ENCODE data around the gene LOC128125822.
"Not testable (repeated sequence)": the region's sequence is repeated elsewhere in the genome, so short reads cannot be mapped to it uniquely, and the experiment has no call there.

Gene LOC128125822

GRCh38 chr6:63582579-63583231 lies 10.4 kb downstream of the LOC128125822 start:
- Histone ChIP-seq H3K27me3 (no peaks in the 10 kb centered on the region), H3K4me3 (no peak overlapping the region), H3K27ac (no peak overlapping the region), H3K36me3 (peaks cover 6 to 47% of the 10 kb centered on the region in 2 donors), H3K4me1 (no peaks in the 10 kb centered on the region), H3K9me3 (no peaks in the 10 kb centered on the region)
- TF ChIP-seq, protein P1, sequence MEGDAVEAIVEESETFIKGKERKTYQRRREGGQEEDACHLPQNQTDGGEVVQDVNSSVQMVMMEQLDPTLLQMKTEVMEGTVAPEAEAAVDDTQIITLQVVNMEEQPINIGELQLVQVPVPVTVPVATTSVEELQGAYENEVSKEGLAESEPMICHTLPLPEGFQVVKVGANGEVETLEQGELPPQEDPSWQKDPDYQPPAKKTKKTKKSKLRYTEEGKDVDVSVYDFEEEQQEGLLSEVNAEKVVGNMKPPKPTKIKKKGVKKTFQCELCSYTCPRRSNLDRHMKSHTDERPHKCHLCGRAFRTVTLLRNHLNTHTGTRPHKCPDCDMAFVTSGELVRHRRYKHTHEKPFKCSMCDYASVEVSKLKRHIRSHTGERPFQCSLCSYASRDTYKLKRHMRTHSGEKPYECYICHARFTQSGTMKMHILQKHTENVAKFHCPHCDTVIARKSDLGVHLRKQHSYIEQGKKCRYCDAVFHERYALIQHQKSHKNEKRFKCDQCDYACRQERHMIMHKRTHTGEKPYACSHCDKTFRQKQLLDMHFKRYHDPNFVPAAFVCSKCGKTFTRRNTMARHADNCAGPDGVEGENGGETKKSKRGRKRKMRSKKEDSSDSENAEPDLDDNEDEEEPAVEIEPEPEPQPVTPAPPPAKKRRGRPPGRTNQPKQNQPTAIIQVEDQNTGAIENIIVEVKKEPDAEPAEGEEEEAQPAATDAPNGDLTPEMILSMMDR (IDR thresholded peaks at IDR 0.05): no peak
- TF ChIP-seq POLR2A (IDR thresholded peaks at IDR 0.05): no peak
- no peak for TF ChIP-seq EP300 (IDR thresholded peaks at IDR 0.05)
- no peak for TF ChIP-seq POLR2AphosphoS5 (IDR thresholded peaks at IDR 0.05)
- ATAC-seq: no peak
- WGBS, 2 donors (ENCODE audit: low coverage in 1 of 2): 72 to 95% methylated on average over 4 of the region's 4 CpGs

DNA sequence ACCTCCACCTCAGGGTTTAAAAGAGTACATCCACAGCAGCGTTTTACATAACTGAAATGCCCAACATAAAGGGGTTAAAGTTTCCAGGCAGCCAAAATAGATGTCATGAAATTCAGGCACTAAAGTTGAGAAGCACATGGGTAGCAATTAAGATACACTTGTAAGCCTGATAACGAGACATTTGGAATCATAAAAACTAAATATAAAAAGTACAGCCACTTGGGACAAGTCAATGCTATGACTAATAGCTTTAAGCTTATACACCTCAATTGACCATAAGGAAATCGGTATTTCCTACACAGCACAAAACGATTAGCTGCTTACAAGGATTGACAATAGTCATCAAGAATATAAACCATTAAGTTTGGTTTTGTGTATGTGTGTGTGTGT lies 11.8 kb downstream of the LOC128125822 start:
- Histone ChIP-seq H3K36me3 (peaks cover 6 to 37% of the 10 kb centered on the region in 2 donors), H3K4me1 (no peaks in the 10 kb centered on the region), H3K27ac (no peak overlapping the region), H3K27me3 (no peaks in the 10 kb centered on the region), H3K4me3 (no peak overlapping the region), H3K9me3 (no peaks in the 10 kb centered on the region)
- WGBS, 2 donors (ENCODE audit: low coverage in 1 of 2): 64 to 75% methylated on average over 4 of the region's 4 CpGs
- TF ChIP-seq EP300 (IDR thresholded peaks at IDR 0.05): no peak
- TF ChIP-seq, protein P1 (IDR thresholded peaks at IDR 0.05): no peak
- no peak for TF ChIP-seq POLR2AphosphoS5 (IDR thresholded peaks at IDR 0.05)
- no peak for TF ChIP-seq POLR2A (IDR thresholded peaks at IDR 0.05)
- no peak for ATAC-seq

GRCh38 chr6:63584566-63584965 lies 12.3 kb downstream of the LOC128125822 start:
- H3K36me3 ChIP-seq: peaks cover 6 to 32% of the 10 kb centered on the region in 2 donors
- WGBS, 2 donors (ENCODE audit: low coverage in 1 of 2): 93 to 100% methylated on average over 5 to 8 of the region's 8 CpGs
- ATAC-seq: no peak
- H3K4me1 ChIP-seq: no peaks in the 10 kb centered on the region
- no peaks in the 10 kb centered on the region for H3K27me3 ChIP-seq
- H3K9me3 ChIP-seq: no peaks in the 10 kb centered on the region
- no peak overlapping the region for H3K27ac ChIP-seq
- no peak overlapping the region for H3K4me3 ChIP-seq
- TF ChIP-seq, protein P1 (IDR thresholded peaks at IDR 0.05): no peak
- no peak for TF ChIP-seq POLR2A (IDR thresholded peaks at IDR 0.05)
- no peak for TF ChIP-seq EP300 (IDR thresholded peaks at IDR 0.05)
- no peak for TF ChIP-seq POLR2AphosphoS5 (IDR thresholded peaks at IDR 0.05)

DNA sequence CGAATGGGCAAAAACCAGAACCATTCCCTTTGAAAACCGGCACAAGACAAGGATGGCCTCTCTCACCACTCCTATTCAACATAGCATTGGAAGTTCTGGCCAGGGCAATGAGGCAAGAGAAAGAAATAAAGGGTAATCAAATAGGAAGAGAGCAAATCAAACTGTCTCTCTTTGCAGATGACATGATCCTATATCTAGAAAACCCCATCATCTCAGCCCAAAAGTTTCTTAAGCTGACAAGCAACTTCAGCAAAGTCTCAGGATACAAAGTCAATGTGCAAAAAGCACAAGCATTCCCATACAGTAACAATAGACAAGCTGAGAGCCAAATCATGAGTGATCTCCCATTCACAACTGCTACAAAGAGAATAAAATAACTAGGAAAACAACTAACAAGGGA lies 13.4 kb downstream of the LOC128125822 start:
- WGBS, 2 donors (ENCODE audit: low coverage in 1 of 2): 92 to 93% methylated on average over 2 of the region's 2 CpGs
- H3K4me3 ChIP-seq, H3K9me3 ChIP-seq, H3K27me3 ChIP-seq, H3K4me1 ChIP-seq, H3K27ac ChIP-seq, ATAC-seq: not testable (repeated sequence)
- peaks cover 0 to 21% of the 10 kb centered on the region in 2 donors for H3K36me3 ChIP-seq

DNA sequence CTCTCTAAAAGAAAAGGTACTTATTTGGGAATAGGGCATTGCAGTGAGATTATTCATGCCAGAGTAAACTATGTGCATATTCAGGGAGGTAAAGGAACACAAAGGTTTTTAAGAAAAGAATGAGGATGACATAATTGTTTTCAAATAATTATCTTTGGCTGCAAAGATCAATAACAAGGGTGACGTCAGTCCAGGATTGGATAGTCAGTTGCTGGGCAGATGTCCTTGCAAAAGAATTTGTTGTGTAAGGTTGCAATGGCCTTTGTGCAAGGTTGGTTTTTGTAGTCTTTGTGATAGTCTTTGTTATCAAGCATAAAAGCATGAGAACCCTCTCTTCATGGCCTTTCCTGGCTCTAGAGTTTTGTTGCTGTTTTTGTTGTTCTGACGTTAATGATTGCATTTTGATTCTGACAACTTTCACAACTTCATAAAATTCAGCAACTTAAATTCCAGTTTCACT lies 17.7 kb downstream of the LOC128125822 start:
- H3K4me1 ChIP-seq: no peaks in the 10 kb centered on the region
- H3K27ac ChIP-seq: no peak overlapping the region
- WGBS, 2 donors (ENCODE audit: low coverage in 1 of 2): 78 to 85% methylated on average over 2 of the region's 2 CpGs
- no peak for ATAC-seq
- H3K36me3 ChIP-seq: no peaks in the 10 kb centered on the region
- TF ChIP-seq, protein P1 (IDR thresholded peaks at IDR 0.05): no peak
- TF ChIP-seq POLR2AphosphoS5 (IDR thresholded peaks at IDR 0.05) (no peak), POLR2A (IDR thresholded peaks at IDR 0.05) (no peak), EP300 (IDR thresholded peaks at IDR 0.05) (no peak)
- H3K27me3 ChIP-seq: no peaks in the 10 kb centered on the region
- no peaks in the 10 kb centered on the region for H3K9me3 ChIP-seq
- no peak overlapping the region for H3K4me3 ChIP-seq
